Activated T-helper 1 cell treated with anti-CD3 and anti-CD28 coated beads, Interleukin-12 subunit alpha, Interleukin-12 subunit beta, Interleukin-2, Interleukin-4 antibody, amounts not matched to agents 30 ng/mL and 10 ng/mL and 1 ng/mL, durations not matched to agents 14 hours and 24 hours and 36 hours (primary cell): ENCODE results near the gene MAPK8IP3. TPM values are rescaled to one million over a fixed set of nuclear protein-coding genes. Genes with fewer than 3 reads are reported as not detected.

ENCODE experiments used
- DNase-seq: peaks from one replicate; pipeline ENCODE4 v3.0.0; 2021; ENCODE audit warnings: low spot score
- H3K27ac Mint-ChIP-seq: one replicate; pipeline ENCODE4 v1.8.0; 2021; ENCODE audit warnings: mild to moderate bottlenecking, mixed read lengths
- H3K27me3 Mint-ChIP-seq: one replicate; pipeline ENCODE4 v1.8.0; 2022; ENCODE audit warnings: mild to moderate bottlenecking, moderate library complexity, mixed read lengths; ENCODE audit not compliant: insufficient read depth
- H3K36me3 Mint-ChIP-seq: one replicate; pipeline ENCODE4 v1.8.0; 2021; ENCODE audit warnings: low read depth, mixed read lengths
- H3K4me1 Mint-ChIP-seq: one replicate; pipeline ENCODE4 v1.8.0; 2021; ENCODE audit warnings: low read depth, mixed read lengths
- H3K4me3 Mint-ChIP-seq: one replicate; pipeline ENCODE4 v1.8.0; 2021; ENCODE audit warnings: mild to moderate bottlenecking, moderate library complexity, mixed read lengths
- H3K9me3 Mint-ChIP-seq: one replicate; pipeline ENCODE4 v1.8.0; 2021; ENCODE audit warnings: mixed read lengths
- intact Hi-C: fragments of 100-400 bp; cut with micrococcal nuclease; formaldehyde crosslinking; loops from one replicate; pipeline ENCODE4 v1.15.1; 2024
- total RNA-seq: library from RNA; stranded (reverse); gene quantifications from 2 replicates; pipeline ENCODE4 v1.2.3, GENCODE V29; 2022

MAPK8IP3 gene
- total RNA-seq, 1 donor from 2014 or later = 84.6 TPM

DNA sequence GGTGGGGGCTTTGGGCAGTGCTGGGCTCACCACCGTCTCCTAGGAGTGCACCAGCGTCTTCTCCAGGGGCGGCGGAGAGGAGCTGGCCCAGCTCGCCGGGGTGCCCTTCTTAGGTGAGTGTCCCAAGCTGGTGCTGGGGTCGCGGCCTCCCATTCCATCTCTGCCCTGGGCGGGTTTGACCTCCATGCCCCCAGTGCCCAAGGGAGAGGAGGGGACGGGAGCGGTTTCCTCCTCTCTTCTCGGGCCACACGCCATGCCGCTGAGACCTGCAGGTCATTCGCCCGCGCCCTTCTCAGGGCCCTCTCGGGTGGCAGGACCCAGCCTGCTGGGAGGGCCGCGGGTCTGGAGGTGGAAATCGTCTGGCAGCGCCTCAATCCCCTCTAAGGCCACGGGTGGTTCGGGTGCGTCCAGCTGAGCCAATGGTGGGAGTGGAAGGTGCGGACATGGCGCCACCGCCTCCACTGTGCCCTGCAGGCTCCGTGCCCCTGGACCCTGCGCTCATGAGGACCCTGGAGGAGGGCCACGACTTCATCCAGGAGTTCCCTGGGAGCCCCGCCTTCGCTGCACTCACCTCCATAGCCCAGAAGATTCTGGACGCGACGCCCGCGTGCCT lies 82.2 kb downstream of the MAPK8IP3 start:
- DNase-seq = no peak
- no peaks in the 10 kb centered on the region for H3K27me3 Mint-ChIP-seq
- intact Hi-C loops = loop anchor here (10.0 kb wide), 1 partner anchor 747 kb away; the partner anchor contains the start of genes CEMP1 and PDPK1
- H3K4me3 Mint-ChIP-seq = no peak overlapping the region
- H3K27ac Mint-ChIP-seq = no peak overlapping the region
- no peaks in the 10 kb centered on the region for H3K4me1 Mint-ChIP-seq
- H3K36me3 Mint-ChIP-seq = peaks cover 4% of the 10 kb centered on the region
- no peaks in the 10 kb centered on the region for H3K9me3 Mint-ChIP-seq

DNA sequence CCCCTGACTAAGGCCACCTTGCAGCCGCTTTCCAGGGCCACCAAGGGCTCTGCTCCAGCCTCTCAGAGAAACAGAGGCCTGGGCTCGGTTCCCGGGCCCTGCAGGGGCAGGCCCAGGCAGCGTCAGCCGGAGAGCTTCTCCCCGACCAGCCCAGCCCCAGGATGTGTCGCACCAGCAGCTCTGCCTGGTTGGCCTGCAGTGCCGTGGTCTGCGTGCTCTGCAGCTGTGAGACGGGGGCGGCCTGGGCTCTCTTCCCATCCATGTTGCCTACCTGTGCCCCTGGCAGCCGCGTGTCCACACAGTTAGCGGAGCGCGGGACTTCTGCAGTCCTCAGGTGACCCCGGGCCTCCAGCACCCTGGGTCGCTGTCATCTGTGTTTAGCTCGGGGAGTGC lies 82.7 kb downstream of the MAPK8IP3 start:
- Mint-ChIP-seq H3K36me3 (peaks cover 2% of the 10 kb centered on the region), H3K27ac (no peak overlapping the region), H3K9me3 (no peaks in the 10 kb centered on the region), H3K4me1 (no peaks in the 10 kb centered on the region), H3K27me3 (no peaks in the 10 kb centered on the region), H3K4me3 (no peak overlapping the region)
- no peak for DNase-seq
- intact Hi-C loops = loop anchor here (10.0 kb wide), 1 partner anchor 746 kb away; the partner anchor contains the start of genes CEMP1 and PDPK1

DNA sequence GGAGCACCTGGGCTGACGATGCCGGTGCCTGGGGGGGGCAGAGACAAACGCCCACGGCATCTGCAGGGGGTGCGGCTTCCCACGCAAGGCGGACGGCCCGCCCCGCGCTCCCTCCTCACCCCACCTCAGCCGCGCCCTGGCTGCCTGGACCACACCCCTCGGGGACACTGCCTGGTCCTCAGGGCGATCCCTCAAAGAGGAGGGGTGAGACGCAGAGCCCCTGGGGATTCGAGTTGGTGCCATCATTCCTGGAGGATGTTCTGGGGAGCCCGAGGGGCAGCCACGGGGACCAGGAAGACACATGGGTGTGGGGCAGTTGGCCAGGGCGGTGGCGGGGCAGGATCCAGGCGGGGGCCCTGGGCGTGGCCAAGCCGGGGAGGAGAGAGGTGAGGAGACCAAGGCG lies 83.6 kb downstream of the MAPK8IP3 start:
- Mint-ChIP-seq H3K36me3 (peaks cover 2% of the 10 kb centered on the region), H3K27me3 (no peaks in the 10 kb centered on the region), H3K4me3 (no peak overlapping the region), H3K27ac (no peak overlapping the region), H3K9me3 (no peaks in the 10 kb centered on the region), H3K4me1 (no peaks in the 10 kb centered on the region)
- DNase-seq = no peak
- intact Hi-C loops = loop anchor here (10.0 kb wide), 1 partner anchor 745 kb away; the partner anchor contains the start of genes CEMP1 and PDPK1

DNA sequence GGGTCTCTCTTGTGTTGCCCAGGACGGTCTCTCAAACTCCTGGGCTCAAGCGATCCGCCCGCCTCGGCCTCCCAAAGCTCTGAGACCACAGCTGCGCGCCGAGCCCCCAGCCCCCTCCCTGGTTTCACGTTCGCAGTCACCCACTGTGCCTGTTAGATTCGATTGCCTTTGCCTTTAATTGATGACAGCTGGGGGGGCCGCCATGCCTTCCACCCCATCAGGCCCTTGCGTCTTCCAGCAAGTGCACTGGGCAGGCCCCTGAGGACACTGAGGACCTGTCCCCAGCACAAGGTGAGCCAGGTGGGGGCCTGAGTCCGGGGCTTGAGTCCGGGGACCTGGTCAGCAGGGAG lies 84.2 kb downstream of the MAPK8IP3 start:
- H3K27me3 Mint-ChIP-seq = no peaks in the 10 kb centered on the region
- intact Hi-C loops = no loop called here
- no peak overlapping the region for H3K4me3 Mint-ChIP-seq
- no peaks in the 10 kb centered on the region for H3K9me3 Mint-ChIP-seq
- no peak overlapping the region for H3K27ac Mint-ChIP-seq
- no peak for DNase-seq
- H3K4me1 Mint-ChIP-seq = no peaks in the 10 kb centered on the region
- H3K36me3 Mint-ChIP-seq = peaks cover 2% of the 10 kb centered on the region

DNA sequence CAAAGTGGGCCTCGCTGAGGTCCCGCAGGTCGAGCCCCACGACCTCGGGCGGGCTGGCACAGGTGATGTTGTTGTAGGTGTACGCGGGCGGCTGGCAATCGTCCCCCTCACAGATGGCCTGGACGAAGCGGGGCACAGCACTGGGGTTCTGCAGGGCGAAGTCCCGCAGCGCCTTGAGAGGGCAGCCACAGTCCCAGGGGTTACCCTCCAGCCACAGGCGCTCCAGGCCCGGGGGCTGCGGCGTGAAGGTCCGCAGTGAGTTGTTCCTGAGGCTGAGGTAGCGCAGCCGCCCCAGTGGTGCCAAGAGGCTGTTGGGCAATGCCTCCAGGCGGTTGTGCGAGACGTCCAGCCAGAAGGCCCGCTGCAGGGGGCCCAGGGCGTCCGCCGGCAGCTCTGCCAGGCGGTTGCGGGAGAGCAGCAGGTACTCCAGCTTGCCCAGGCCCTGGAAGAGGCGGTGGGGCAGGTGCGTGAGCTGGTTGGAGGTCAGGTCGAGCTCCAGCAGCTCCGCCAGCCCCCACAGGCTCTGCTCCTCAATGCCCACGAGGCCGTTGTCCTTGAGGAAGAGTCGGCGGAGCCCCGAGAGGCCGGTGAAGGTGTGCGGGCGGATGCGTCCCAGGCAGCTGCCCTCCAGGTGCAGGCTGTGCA lies 84.7 kb downstream of the MAPK8IP3 start:
- Mint-ChIP-seq H3K4me1 (no peaks in the 10 kb centered on the region), H3K27ac (no peak overlapping the region), H3K9me3 (no peaks in the 10 kb centered on the region), H3K36me3 (peaks cover 2% of the 10 kb centered on the region), H3K27me3 (no peaks in the 10 kb centered on the region), H3K4me3 (no peak overlapping the region)
- intact Hi-C loops = no loop called here
- no peak for DNase-seq

DNA sequence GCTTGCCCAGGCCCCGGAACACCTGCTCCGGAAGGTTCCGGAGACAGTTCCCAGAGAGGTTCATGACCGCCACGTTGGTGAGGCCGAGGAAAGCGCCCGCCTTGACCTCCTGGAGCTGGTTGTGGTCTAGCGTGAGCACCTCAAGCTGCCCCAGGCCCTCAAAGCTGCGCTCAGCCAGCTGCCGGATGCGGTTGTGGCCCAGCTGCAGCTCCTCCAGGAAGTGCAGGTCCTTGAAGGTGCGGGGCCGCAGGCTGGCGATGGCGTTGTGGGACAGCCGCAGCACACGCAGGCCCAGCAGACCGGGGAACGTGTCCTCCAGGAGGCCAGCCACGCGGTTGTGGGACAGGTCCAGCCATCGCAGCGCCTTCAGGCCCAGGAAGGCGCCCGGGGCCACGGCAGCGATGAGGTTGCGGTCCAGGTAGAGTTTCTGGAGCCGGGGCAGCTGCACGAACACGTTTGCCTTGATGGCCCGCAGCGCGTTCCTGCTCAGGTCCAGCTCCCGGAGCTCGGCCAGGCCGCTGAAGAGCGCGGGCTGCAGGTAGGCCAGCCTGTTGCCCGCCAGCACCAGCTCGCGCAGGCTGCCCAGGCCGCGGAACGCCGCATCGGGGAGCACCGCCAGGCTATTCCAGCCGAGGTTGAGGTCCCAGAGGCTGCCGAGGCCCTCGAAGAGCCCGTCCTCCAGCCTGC lies 85.4 kb downstream of the MAPK8IP3 start:
- Mint-ChIP-seq H3K4me1 (no peaks in the 10 kb centered on the region), H3K9me3 (no peaks in the 10 kb centered on the region), H3K27me3 (no peaks in the 10 kb centered on the region), H3K36me3 (peaks cover 2% of the 10 kb centered on the region), H3K4me3 (no peak overlapping the region), H3K27ac (no peak overlapping the region)
- intact Hi-C loops = no loop called here
- no peak for DNase-seq

DNA sequence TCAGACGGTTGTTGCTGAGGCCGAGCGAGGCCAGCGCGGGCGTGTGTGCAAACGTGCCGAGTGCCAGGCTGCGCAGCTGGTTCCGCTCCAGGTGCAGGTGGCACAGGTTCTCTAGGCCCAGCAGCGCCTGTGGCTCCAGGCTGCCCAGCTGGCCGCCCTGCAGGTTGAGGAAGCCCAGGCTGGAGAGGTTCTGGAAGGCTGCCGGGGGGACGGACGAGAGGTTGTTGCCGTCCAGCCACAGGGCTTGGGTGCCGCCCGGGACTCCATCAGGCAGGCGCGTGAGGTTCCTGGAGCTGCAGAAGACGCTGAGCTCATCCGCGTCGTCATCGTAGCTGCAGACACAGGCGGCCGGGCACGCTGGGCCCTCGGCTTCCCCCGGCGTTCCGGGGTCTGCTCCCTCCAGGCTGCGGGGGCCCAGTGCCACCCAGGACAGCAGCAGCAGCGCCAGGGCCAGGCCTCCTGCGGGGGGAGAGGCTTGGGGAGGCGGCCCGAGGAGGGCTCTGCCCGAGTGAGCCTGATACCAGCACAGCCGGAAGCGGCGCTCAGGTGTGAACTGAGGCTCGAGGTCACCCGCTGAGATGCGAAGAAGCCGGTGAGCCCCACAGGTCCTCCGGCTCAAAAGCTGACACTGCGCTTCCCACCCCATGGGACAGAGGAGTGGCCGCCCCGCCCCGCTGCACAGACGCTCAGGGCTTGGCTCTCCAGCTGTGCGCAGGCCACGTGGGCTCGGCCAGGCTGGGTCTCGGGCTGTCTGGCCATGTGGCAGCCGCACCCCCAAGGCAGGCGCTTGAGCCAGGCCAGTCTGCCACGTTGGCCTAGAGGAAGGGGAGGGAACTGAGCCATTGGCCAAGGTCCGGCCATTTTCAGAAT lies 86.2 kb downstream of the MAPK8IP3 start:
- no peak for DNase-seq
- no peaks in the 10 kb centered on the region for H3K27me3 Mint-ChIP-seq
- no peak overlapping the region for H3K4me3 Mint-ChIP-seq
- intact Hi-C loops = no loop called here
- H3K4me1 Mint-ChIP-seq = no peaks in the 10 kb centered on the region
- H3K36me3 Mint-ChIP-seq = peaks cover 2% of the 10 kb centered on the region
- no peak overlapping the region for H3K27ac Mint-ChIP-seq
- peaks cover 4% of the 10 kb centered on the region for H3K9me3 Mint-ChIP-seq

DNA sequence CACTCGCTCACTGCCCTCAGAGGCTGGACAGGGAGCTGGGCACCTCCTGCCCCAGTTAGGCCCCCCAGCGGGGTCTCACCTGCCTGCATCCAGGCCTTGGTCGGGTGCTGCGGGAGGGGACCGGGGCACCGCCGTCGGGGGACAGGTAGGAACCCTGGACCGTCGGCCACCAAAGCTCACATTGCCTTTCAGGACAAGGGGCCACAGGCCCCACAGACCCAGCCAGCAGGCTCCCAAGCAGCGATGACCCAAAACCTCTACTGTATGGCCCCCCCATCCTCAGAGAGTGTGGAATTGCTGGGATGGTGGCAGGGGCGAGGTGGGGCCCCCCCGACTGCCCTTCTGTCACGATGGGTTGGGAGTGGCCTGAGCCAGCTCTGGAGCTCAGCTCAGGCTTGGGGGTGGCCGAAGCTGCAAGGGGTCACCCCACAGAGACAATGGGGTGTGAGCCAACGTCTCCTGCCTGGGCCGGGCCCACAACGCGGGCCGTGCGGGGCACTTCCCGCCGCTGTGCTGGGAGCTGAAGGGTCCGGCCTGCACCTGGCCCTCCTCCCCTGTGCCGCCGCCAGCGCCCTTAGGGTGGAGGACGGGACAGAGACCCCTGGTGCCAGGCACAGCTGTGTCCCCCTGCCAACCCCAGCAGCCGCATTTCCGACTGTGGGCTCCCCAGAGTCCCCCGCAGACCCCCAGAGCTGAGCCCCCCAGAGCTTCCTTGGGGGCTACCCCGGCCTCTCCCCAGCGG lies 87.0 kb downstream of the MAPK8IP3 start:
- intact Hi-C loops = no loop called here
- Mint-ChIP-seq H3K9me3 (peaks cover 5% of the 10 kb centered on the region), H3K4me3 (no peak overlapping the region), H3K27me3 (no peaks in the 10 kb centered on the region), H3K4me1 (no peaks in the 10 kb centered on the region), H3K27ac (no peak overlapping the region), H3K36me3 (peaks cover 2% of the 10 kb centered on the region)
- DNase-seq = no peak

DNA sequence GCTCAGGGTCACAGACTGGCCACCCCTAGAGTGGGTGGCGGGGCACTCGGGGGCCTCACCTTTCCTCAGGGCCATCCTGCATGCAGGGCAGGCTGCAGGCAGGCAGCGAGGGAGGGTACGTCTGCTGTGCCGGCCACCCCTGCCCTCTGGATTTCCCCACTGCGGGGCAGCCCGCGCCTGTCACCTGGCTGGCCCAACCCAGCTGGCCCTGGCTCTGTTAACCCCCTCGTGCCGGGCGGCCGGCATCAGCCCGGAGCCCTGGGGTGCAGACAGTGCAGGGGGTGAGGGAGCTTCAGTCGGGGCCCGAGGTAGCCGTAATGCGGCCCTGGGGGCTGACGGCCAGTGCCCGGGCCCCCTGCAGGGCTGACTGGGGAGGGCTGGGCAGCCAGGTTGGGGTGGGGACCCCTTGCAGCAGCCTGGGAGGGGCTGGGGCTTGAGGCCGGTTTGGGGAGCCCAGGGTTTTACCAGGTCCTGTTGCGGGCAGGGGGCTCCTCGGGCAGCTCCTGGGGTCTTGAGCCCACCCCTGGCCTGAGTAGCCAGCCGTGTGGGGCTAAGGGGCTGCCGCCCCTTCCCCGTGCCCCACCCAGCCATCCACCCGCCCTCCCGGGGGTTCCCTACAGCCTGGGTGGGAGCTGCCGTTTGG lies 87.7 kb downstream of the MAPK8IP3 start, which contains the start of gene IGFALS:
Gene IGFALS (minus strand): TSS at position 128 of the 643 bp plus-strand sequence. CDS start 53 bp downstream, at position 75.
- H3K36me3 Mint-ChIP-seq = peaks cover 2% of the 10 kb centered on the region
- H3K9me3 Mint-ChIP-seq = peaks cover 5% of the 10 kb centered on the region
- H3K27me3 Mint-ChIP-seq = no peaks in the 10 kb centered on the region

DNA sequence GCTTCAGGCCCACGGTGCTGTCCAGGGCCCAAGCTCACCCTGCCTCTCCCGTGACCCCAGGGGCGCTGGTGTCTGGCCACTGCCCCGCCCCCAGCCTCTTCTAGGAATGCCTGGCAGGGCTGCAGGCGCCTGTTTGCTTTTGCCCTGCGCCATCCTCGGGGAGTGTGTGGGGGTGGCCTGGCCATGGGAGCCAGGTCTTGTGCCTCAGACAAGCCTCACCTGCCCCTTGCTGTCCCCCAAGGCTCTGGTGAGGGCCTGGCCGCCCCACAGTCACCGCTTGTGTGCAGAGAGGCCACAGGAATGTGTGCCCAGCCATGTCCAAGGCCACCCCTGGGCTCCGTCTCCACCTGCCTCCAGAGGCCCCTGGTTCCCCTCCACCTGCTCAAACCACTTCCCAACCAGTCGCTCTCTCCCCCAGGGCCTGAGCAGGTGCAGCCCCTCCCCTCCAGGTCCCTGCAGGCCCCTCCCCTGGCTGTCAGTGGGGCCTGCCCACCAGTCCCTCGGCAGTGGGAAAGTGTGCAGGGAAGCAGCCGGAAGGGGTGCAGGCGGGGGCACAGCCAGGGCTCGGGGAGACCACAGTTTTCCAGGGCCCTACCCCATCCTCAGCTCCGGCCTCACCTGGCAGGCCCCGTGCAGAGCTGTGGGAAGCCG lies 88.4 kb downstream of the MAPK8IP3 start:
- no peaks in the 10 kb centered on the region for H3K4me1 Mint-ChIP-seq
- no peak overlapping the region for H3K27ac Mint-ChIP-seq
- no peak for DNase-seq
- H3K27me3 Mint-ChIP-seq = no peaks in the 10 kb centered on the region
- intact Hi-C loops = no loop called here
- no peak overlapping the region for H3K4me3 Mint-ChIP-seq
- H3K9me3 Mint-ChIP-seq = peaks cover 11% of the 10 kb centered on the region
- no peaks in the 10 kb centered on the region for H3K36me3 Mint-ChIP-seq

More for the DNA sequence above, 87.7 kb downstream of the MAPK8IP3 start, which contains the start of gene IGFALS:
- Mint-ChIP-seq H3K27ac (no peak within 1 kb of the TSS), H3K4me1 (no peaks in the 10 kb centered on the region), H3K4me3 (no peak within 1 kb of the TSS)
- intact Hi-C loops = no loop called here
- no peak for DNase-seq

DNA sequence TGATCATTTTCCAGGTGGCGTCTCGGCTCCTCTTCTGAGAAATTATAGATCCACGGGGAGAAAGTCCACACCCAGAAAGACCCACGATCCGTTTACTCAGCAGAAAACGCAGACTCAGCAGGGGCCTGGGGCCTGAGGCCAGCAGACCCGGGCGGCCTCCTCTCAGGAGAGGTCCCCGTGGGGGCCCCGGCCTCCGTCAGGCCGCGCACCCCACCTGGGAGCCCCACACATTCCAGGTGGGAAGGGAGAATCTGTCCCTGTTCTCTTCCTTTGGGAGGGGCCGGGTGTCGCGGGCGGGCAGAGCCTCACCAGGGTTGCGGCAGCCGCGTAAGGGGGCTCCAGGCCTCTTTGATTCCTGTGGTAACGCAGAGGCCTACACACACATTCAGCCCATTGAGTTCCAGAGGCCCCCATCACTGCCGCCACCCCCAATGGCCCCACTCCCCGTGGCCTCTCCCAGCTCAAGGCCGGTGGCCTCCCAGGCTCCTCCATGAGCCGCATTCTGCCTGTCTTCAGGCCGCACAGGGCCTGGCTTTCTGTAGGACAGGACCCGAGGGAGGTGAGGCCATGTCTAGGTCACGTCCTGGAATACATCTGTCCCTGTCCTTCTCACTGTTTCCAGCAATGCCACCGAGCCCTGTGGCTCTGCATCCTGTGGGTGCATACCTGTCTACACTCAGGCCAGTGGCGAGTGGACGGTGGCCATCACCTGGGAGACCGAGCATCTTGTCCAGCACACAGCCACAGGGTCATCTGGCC lies 89.1 kb downstream of the MAPK8IP3 start:
- no peak for DNase-seq
- intact Hi-C loops = no loop called here
- Mint-ChIP-seq H3K4me3 (no peak overlapping the region), H3K36me3 (no peaks in the 10 kb centered on the region), H3K4me1 (no peaks in the 10 kb centered on the region), H3K27ac (no peak overlapping the region), H3K27me3 (no peaks in the 10 kb centered on the region), H3K9me3 (peaks cover 19% of the 10 kb centered on the region)
